ENCODE measurements around the gene HELT.

DNA sequence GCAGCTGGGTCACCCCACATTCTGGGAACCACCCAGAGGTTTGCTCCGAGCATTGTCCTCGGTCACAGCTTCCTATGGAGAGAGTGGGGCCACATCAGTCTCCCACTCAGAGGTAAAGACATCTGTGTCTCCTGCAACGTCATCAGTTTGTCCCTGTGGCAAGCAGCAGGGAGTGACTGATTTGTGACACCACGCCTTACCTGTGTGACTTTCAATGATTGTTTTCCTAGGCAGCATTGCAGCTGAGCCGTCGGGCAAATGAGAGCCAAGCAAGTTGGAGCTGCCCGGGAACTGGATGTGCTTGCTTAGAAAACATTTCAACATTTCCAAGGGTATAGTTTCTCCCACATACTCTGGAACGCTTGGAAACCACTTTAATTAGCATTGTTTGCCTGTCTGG lies 29.7 kb upstream of the HELT start:
- no peak for TF ChIP-seq CTCF (IDR thresholded peaks at IDR 0.05; ENCODE audit: borderline replicate concordance, extremely low read depth, low read length, poor library complexity, severe bottlenecking)
- TF ChIP-seq EZH2 (IDR thresholded peaks at IDR 0.05; ENCODE audit: borderline replicate concordance, low read depth, low read length, severe bottlenecking) = no peak

Measured in DND-41 (cell line).